Cortex of kidney (tissue), 1 donor: ENCODE results near the gene CFAP99.

ENCODE experiments used
- DNase-seq: peaks from one replicate; lab custom pipeline; 2025; lab: John Stamatoyannopoulos, UW

The CFAP99 gene

DNA sequence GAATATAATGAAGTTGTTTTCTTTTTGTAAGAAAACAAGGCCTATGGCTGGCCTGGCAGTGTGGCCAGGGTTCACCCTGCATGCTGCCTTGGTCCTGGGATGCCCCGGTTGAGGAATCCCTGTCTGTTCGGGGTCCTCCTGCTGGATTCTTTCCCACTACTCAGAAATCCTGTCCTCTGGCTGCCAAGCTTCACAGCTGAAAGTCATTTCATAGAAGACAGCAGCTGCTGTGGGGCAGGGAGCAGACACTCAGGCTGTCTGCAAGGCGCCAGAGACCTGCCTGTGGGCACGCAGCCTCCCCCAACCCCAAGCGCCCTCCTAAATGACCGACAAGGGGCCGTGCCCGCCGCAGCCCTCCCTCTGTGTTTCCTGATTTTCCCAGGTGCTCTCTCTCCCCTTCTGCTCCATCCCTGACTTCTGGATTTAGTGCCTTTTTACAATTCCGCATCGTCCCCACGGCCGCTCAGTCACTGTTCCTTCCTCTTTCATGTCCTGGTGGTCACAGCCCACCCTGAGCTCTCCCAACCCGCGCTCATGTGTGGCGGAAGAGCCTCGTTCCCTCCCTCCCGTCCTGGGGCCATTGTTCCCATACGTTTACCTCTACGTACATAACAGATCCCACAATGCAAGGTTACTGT, 27.9 kb upstream of the CFAP99 start:
- no peak for DNase-seq

DNA sequence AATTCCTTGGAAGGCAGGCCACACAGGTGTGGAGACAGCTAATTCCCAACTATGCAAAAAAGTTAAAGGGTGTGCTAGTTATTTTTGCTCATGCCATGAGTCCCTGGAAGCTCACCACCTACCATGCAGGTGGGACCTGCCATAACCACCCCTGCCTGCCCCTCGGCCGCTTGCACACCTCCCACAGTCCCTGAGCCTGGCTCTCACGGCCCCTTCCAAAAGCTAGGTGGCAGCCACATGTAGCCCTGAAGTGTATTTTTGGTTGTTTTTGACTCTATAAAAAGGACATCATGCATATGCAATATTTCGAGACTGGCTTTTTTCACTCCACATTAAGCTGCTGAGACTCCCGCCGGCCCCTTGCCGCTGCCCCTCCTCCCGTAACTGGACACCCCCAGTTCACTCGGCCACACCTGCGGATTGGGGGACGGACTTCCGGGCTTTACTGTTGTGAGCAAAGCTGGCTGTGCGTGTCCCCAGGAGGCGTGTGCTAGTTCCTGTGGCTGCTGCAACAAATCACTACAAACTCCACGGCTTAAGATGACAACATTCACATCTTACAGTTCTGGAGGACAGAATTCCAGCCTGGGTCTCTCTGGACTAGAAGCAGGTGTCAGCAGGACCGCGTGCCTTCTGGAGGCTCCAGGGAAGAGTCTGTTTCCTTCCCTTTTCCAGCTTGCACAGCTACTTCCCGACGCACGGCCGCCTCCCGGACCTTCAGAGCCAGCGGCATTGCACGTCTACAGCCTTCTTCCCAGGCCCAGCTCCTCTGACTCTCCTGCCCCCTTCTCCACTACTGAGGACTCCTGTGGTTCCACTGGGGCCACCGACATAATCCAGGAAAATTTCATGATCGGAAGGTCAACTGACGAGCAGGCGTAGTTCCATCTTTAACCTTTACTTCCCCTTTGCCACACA, 25.1 kb upstream of the CFAP99 start:
- DNase-seq = no peak

DNA sequence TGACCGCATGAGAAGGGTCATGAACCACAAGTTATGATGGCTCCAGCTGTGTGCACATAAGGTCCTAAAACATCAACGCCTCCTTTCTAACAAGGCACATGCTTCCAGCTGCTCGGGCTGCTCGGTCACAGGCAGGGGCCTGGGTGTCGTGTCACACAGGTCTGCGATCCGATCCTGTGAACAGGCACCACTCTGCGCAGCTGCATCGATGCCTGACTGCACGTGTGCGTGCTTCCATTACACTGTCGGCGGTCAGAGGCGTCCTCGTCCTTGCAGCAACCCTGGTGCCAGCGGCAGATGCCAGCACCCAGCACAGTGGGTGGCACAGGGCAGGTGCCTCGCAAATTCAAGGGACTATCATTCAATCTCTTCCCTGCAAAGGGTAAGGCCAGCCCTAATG, 24.2 kb upstream of the CFAP99 start:
- no peak for DNase-seq

DNA sequence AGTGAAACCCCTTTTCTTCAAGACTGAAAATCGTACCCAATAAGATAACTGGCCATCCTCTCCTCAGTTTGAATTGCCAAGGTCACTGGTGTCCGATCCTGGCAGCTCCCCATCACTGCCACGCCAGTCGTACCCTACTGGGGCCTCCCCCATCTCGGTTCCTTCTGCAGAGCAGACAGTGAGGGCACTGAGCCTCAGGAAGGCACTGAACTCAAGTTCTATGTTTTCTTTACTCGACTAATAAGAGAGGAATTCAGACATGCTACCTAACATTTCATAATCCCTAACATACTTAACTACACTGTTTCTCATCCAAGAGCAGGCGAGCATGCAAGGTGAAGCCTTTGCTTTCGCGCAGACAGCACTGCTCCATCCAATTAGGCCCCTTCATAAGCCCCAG, 23.7 kb upstream of the CFAP99 start:
- DNase-seq = no peak

DNA sequence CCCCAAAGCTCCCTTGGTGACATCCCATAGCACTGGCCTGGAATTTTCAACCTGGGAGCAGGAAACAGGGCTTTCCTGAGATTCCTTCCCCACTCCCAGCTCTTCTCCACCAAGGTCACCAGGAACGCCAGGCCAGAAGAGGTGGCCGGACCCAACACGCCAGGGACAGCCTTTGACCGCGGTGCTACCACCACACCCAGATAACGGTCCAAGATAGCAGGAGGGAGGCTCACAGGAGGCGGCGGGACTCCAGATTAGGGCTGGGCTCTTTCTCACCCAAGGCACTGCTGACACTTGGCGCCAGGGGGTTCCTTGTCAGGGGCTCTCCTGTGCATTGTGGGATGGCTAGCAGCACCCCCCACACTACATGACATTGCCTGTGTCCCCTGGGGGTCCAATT, 23.2 kb upstream of the CFAP99 start:
- DNase-seq = no peak

DNA sequence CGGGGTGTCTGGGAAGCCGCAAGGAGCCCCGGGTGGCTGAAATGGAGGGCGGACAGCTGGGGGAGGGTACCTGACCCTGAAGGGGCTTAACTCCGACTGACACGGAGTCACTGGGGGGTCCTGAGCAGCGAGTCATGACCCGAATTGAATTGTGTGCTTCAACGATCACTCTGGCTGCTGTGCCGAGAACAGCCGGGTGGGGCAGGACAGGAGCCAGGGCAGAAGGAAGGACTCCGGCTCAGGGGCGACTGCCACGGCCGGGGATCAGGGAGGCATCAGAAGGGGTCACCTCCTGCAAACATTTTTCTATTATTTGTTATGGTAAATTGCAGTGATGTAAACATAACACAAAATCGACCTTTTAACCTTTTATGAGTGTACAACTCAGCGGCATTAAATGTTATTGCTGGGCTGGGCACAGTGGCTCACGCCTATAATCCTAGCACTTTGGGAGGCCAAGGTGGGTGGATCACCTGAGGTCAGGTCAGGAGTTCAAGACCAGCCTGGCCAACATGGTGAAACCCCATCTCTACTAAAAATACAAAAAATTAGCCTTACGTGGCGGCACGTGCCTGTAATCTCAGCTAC, 21.9 kb upstream of the CFAP99 start:
- no peak for DNase-seq

DNA sequence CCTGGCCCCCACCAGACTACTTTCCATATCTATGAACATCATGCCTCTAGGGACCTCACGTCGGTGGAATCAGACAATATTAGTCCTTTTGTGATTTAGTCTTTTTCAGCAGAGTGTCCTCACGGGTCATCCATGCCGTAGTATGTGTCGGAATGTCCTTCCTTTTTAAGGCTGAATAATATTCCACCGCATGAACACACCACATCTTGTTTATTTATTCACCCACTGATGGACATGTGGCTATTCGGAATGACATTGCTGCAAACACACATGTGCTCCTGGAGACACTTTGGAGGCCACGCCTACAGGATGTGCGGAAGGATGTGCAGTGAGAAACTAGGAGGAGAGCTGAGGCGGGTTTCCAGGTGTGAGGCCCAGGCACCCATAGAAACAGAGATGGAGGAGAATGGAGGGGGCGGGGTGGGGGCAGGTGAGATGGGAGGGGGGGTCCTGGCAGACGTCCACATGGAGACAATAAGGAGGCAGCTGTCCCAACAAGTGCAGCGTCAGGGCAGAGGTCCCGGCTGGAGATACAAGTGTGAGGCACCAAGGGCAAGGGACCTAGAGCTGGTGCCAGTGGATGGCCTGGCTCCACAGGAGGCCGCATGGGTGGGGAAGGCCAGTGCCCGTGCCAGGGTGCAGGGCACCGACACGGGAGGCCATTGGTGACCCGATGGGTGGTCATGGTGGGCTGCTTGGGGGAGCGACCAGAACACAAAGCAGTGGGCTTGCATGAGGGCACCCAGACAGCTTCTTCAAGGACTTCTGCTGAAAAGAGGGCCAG, 21.0 kb upstream of the CFAP99 start:
- DNase-seq = no peak

- DNase-seq = no peak
Observed at GRCh38 chr4:2399216-2399615, 19.5 kb upstream of the CFAP99 start.

GRCh38 chr4:2399631-2400190, 19.0 kb upstream of the CFAP99 start:
- DNase-seq = no peak

DNA sequence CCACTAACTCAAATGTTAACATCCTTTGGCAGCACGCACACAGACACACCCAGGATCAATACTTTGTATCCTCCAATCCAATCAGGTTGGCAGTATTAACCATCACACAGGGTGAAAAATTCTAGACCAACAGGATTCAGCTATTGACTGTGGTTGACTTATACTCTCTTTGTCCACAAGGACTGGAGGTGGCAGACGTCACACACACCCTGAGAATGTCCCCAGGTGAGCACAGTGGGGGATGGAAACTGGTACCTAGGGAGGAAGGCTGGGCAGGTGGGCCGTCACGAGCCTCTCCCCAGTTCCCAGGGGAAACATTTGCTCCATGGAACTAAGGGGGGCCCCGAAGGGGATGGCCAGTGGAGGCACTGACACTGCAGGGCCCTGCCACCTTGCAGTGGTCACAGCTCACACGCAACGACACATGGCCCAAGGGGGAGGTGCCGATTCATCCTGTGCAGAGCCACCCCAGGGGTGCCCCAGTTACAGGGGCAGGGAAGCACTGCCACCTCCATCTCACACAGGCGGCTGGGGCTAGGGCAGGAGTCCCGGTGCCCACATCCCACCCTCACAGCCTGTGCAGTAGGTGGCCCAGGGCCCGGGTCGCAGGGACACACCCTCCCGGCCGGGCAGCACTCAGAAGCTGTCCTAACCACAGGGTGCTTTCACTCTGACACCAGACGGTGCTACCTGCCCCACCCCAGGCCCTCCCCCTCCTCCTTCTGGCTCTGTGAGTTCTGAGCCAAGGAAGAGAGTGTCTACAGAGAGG, 17.7 kb upstream of the CFAP99 start:
- no peak for DNase-seq

- DNase-seq = no peak
Observed at GRCh38 chr4:2401610-2401983, 17.2 kb upstream of the CFAP99 start.

DNA sequence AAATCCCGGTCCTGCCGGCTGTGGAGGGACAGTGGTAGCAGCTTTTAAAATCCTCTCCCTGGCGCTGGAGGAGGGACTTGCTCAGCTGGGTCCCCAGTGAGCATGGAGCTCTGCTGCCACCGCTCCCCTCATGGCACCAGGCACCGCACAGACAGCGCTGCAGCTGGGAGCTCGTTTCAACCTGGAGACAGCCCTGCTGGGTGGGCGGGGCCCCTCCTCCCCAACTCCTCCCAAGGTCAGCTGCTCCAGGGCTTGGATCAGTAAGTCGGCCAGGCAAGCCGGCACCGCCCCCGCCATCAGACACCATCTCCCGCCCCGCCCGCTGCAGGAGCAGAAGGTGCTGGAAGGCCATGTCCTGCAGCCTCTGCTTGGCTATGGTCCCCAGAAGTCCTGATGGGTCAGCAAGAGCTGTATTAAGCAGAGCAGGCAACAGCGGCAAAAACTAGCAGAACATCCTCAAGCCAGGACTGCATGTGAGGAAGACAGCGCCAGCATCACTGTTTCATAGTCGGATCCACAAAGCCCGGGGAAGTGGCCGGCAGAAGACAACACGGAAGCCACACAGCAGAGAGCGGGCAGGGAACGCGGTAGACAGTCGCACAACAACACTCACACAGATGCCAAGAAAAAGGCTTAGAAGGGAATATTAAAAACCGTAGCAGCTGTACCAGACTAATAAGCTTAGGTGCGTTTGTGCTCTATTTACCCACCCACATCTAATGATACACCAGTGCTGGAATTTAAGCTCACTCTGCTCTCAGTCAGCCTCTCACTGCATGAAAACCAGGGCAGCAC, 16.5 kb upstream of the CFAP99 start:
- no peak for DNase-seq

DNA sequence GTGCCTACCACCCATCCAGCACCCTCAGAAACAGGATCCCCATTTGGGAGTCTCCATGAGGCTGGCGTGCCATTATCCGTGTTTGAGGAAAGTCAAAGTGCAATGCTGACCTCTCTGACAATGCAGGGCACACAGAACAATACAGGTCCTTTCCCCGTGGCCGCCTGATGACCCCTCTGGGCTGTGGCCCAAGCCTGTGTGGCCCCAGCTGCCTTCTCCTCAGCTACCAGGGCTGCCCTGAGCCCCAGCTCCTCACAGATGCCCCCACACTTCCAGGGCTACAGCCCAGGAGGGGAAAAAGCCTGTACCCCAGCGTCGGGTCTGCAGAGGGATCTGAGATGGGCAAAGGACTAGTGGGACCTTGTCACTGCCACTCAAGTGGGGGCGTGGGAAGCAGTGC, 15.8 kb upstream of the CFAP99 start:
- no peak for DNase-seq

GRCh38 chr4:2406406-2406805, 12.3 kb upstream of the CFAP99 start:
- DNase-seq = no peak

GRCh38 chr4:2406920-2407319, 11.8 kb upstream of the CFAP99 start:
- no peak for DNase-seq

GRCh38 chr4:2407991-2408342, 10.8 kb upstream of the CFAP99 start:
- DNase-seq = no peak

GRCh38 chr4:2408401-2408958, 10.3 kb upstream of the CFAP99 start:
- no peak for DNase-seq

DNA sequence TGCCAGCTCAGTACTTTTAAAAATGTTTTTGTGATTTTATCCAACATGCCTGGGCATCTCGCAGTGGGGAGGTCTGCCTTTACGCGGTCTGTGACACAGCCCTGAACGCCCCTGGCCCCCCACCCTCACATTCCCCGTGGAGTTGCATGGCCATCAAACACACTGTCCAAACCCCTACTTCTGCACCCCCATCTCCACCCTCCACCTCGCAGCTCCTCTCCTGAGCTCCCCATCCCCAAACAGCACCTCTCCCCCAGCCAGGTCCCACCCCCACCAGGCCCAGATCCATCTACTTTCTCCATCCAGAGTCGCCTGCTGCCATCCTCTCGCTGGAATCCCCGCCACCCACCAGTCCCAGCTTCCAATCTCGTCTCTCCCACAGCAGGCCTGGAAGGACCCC, 9.8 kb upstream of the CFAP99 start:
- no peak for DNase-seq

DNA sequence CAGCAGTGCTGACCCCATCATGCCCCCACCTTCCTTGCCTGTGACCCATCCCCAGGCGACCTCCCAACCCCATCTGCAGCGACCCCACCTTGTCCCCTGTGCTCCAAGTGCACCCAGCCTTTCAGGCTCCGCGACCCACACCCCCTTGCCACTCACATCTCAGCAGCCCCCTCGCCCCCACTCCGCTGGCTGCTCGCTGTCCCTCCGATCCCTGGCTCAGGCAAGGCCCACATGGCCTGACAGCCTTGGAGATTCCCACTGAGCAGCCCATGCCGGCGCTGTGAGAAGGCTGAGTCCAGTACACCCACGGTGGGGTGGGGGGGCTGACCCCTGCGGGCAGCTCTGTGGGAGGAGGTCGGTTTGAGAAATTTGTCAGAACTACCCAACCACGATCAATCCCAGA, 9.4 kb upstream of the CFAP99 start:
- DNase-seq = no peak

DNA sequence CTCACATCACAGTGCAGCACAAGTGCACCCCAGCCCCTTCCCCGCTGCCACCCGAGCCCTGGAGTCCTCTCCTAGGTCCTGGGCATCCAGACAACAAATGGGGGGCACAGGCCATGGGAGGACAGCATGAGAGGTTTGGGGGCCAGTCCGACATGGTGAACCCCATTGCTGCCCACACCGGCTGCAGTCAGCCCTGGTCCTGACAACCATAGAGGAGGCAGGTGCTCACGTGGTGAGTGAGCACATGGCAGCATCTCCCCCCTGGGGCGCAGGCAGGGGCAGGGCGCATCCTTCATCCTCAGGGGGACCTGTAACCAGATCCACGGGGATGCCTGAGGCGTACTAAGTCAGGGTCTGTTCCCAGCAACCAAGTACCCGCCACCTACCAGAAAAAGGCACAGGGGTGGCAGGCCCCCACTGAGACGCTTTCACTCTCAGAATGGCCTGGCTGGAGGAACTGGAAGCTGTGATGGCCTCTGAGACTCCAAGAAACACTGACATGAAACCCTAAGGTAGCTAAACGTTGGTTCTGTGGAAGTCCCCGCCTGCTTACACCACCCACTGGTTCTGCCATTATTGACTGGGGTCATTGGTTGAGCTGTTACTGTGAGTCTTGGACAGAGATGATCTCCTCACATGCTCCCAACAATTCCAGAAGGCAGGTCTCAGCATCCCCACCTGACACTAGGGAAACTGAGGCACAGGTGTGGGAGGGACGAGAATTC, 6.8 kb upstream of the CFAP99 start:
- no peak for DNase-seq
